Measurements from ENCODE around the gene POU4F3.

Gene POU4F3

GRCh38 chr5:146339715-146340259 is 1.1 kb downstream of the POU4F3 start:
- no peak for DNase-seq (ENCODE audit: low read depth in 2 of 2, low spot score in 1 of 2)

GRCh38 chr5:146340260-146341081 is 1.8 kb downstream of the POU4F3 start:
- no peak for DNase-seq (ENCODE audit: low read depth in 2 of 2, low spot score in 1 of 2)

- DNase-seq (ENCODE audit: low read depth in 2 of 2, low spot score in 1 of 2): no peak
Measured at GRCh38 chr5:146341854-146342253, 3.2 kb downstream of the POU4F3 start.

GRCh38 chr5:146342519-146342881 is 3.9 kb downstream of the POU4F3 start:
- no peak for DNase-seq (ENCODE audit: low read depth in 2 of 2, low spot score in 1 of 2)

GRCh38 chr5:146342882-146343865 is 4.5 kb downstream of the POU4F3 start:
- no peak for DNase-seq (ENCODE audit: low read depth in 2 of 2, low spot score in 1 of 2)

- no peak for DNase-seq (ENCODE audit: low read depth in 2 of 2, low spot score in 1 of 2)
Measured at GRCh38 chr5:146344155-146345118, 5.8 kb downstream of the POU4F3 start.

GRCh38 chr5:146345240-146345577 is 6.6 kb downstream of the POU4F3 start:
- DNase-seq (ENCODE audit: low read depth in 2 of 2, low spot score in 1 of 2): no peak

- DNase-seq (ENCODE audit: low read depth in 2 of 2, low spot score in 1 of 2): no peak
Measured at GRCh38 chr5:146345578-146346366, 7.1 kb downstream of the POU4F3 start.

GRCh38 chr5:146357126-146357525 is 18.5 kb downstream of the POU4F3 start:
- no peak for DNase-seq (ENCODE audit: low read depth in 2 of 2, low spot score in 1 of 2)

GRCh38 chr5:146359836-146360235 is 21.2 kb downstream of the POU4F3 start:
- DNase-seq (ENCODE audit: low read depth in 2 of 2, low spot score in 1 of 2): no peak

- DNase-seq (ENCODE audit: low read depth in 2 of 2, low spot score in 1 of 2): no peak
Measured at GRCh38 chr5:146363161-146363874, 24.7 kb downstream of the POU4F3 start.

- DNase-seq (ENCODE audit: low read depth in 2 of 2, low spot score in 1 of 2): no peak
Measured at GRCh38 chr5:146365618-146366017, 27.0 kb downstream of the POU4F3 start.

- no peak for DNase-seq (ENCODE audit: low read depth in 2 of 2, low spot score in 1 of 2)
Measured at GRCh38 chr5:146366904-146367303, 28.3 kb downstream of the POU4F3 start.

- no peak for DNase-seq (ENCODE audit: low read depth in 2 of 2, low spot score in 1 of 2)
Measured at GRCh38 chr5:146368137-146368536, 29.5 kb downstream of the POU4F3 start.

- no peak for DNase-seq (ENCODE audit: low read depth in 2 of 2, low spot score in 1 of 2)
Measured at GRCh38 chr5:146369691-146370090, 31.1 kb downstream of the POU4F3 start.

GRCh38 chr5:146376821-146377220 is 38.2 kb downstream of the POU4F3 start:
- DNase-seq (ENCODE audit: low read depth in 2 of 2, low spot score in 1 of 2): no peak

GRCh38 chr5:146378986-146379385 is 40.3 kb downstream of the POU4F3 start:
- no peak for DNase-seq (ENCODE audit: low read depth in 2 of 2, low spot score in 1 of 2)

- DNase-seq (ENCODE audit: low read depth in 2 of 2, low spot score in 1 of 2): no peak
Measured at GRCh38 chr5:146380714-146381113, 42.1 kb downstream of the POU4F3 start.

GRCh38 chr5:146388386-146388785 is 49.7 kb downstream of the POU4F3 start:
- DNase-seq (ENCODE audit: low read depth in 2 of 2, low spot score in 1 of 2): no peak

Measured in stimulated activated CD8-positive, alpha-beta memory T cell treated with anti-CD3 and anti-CD28 coated beads, Interleukin-4, amount 100 ng/mL, for 4 hours (primary cell).